ENCODE data around the gene UBASH3B. TPM values are rescaled to one million over a fixed set of nuclear protein-coding genes. Genes with fewer than 3 reads are reported as not detected.
A peak's percentile ranks its signal among the peaks of the same experiment; 100 is the strongest.

UBASH3B gene
- total RNA-seq, 1 donor from 2014 or later, result 62.1 TPM

- Mint-ChIP-seq H3K36me3 (ENCODE audit: low read depth, unreplicated experiment) (peaks cover 6% of the 10 kb centered on the region), H3K27ac (ENCODE audit: unreplicated experiment) (no peak overlapping the region), H3K4me1 (ENCODE audit: low read depth, unreplicated experiment) (peaks cover 32% of the 10 kb centered on the region), H3K9me3 (ENCODE audit: unreplicated experiment) (no peaks in the 10 kb centered on the region), H3K4me3 (ENCODE audit: unreplicated experiment) (no peak overlapping the region), H3K27me3 (ENCODE audit: low read depth, unreplicated experiment) (no peaks in the 10 kb centered on the region)
- Histone ChIP-seq H3K9ac (ENCODE audit: low read length) (no peak overlapping the region), H4K20me1 (ENCODE audit: insufficient read depth, low read length) (peaks cover 66% of the 10 kb centered on the region), H3K27me3 (ENCODE audit: insufficient read depth, low read length) (no peaks in the 10 kb centered on the region), H3K36me3 (ENCODE audit: insufficient read depth, low read length) (no peaks in the 10 kb centered on the region), H3K9me3 (ENCODE audit: insufficient read depth, low read depth, low read length) (no peaks in the 10 kb centered on the region), H3K79me2 (ENCODE audit: insufficient read depth, low read length) (peaks cover 64% of the 10 kb centered on the region), H3K4me1 (ENCODE audit: insufficient read depth, low read length) (peaks cover 31% of the 10 kb centered on the region), H3K4me2 (ENCODE audit: low read length) (no peak overlapping the region), H3K4me3 (ENCODE audit: insufficient read depth, low read depth, low read length) (no peak overlapping the region), H3K27ac (ENCODE audit: low read depth, low read length) (no peak overlapping the region), H2AFZ (ENCODE audit: low read depth, low read length) (no peak overlapping the region)
- no peak for TF ChIP-seq EZH2 (IDR thresholded peaks at IDR 0.05; ENCODE audit: insufficient read depth, low read length)
- TF ChIP-seq, protein P1, sequence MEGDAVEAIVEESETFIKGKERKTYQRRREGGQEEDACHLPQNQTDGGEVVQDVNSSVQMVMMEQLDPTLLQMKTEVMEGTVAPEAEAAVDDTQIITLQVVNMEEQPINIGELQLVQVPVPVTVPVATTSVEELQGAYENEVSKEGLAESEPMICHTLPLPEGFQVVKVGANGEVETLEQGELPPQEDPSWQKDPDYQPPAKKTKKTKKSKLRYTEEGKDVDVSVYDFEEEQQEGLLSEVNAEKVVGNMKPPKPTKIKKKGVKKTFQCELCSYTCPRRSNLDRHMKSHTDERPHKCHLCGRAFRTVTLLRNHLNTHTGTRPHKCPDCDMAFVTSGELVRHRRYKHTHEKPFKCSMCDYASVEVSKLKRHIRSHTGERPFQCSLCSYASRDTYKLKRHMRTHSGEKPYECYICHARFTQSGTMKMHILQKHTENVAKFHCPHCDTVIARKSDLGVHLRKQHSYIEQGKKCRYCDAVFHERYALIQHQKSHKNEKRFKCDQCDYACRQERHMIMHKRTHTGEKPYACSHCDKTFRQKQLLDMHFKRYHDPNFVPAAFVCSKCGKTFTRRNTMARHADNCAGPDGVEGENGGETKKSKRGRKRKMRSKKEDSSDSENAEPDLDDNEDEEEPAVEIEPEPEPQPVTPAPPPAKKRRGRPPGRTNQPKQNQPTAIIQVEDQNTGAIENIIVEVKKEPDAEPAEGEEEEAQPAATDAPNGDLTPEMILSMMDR (IDR thresholded peaks at IDR 0.05; ENCODE audit: insufficient read depth, low read depth, low read length), result no peak
- no peak for FAIRE-seq
- DNase-seq (ENCODE audit: low read depth), result no peak
These were observed 94.5 kb downstream of the UBASH3B start for GRCh38 chr11:122750049-122750448.

DNA sequence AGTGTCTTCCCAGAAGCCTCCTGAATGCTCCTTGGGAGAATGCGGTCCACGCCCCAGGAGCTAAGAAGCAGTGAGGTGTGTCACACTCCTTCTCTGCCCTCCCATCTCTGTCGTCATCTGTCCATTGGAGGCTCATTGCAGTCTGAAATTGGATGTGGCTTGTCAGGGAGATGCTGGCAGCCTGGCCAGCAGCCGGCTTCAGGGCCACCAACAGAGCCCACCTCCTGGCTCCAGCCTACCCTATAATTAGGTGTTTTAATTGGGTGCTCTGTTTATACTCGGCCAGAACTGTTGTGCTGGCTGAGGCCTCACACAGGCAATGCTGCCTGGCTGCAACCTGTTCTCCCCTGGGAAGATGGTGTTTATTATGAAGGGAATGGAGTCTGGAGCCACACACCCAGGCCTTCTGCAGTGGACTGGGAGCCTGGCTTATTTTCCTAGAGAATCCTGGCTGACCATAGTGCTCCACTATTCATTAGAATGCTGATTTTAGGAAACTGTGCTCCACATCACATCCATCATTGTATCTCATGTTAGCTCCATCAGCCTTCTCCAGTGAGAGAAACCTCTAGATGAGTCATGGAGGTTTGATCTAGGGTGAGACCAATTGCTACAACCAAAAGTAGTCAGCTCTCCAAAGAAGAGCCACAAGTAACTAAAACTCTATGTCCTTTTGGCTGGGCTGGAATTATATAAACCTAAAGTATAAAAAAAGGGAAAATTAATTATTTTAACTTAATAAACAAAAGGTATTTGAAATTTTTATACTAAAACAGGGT, 96.0 kb downstream of the UBASH3B start:
- H3K27ac Mint-ChIP-seq (ENCODE audit: unreplicated experiment), result no peak overlapping the region
- Histone ChIP-seq H3K27ac (ENCODE audit: low read depth, low read length) (no peak overlapping the region), H3K27me3 (ENCODE audit: insufficient read depth, low read length) (no peaks in the 10 kb centered on the region), H4K20me1 (ENCODE audit: insufficient read depth, low read length) (peaks cover 69% of the 10 kb centered on the region), H3K79me2 (ENCODE audit: insufficient read depth, low read length) (peaks cover 63% of the 10 kb centered on the region), H3K36me3 (ENCODE audit: insufficient read depth, low read length) (no peaks in the 10 kb centered on the region), H3K4me1 (ENCODE audit: insufficient read depth, low read length) (peaks cover 28% of the 10 kb centered on the region), H3K4me3 (ENCODE audit: insufficient read depth, low read depth, low read length) (no peak overlapping the region), H3K9ac (ENCODE audit: low read length) (no peak overlapping the region), H2AFZ (ENCODE audit: low read depth, low read length) (no peak overlapping the region), H3K4me2 (ENCODE audit: low read length) (no peak overlapping the region), H3K9me3 (ENCODE audit: insufficient read depth, low read depth, low read length) (no peaks in the 10 kb centered on the region)
- TF ChIP-seq EZH2 (IDR thresholded peaks at IDR 0.05; ENCODE audit: insufficient read depth, low read length), result no peak
- TF ChIP-seq, protein P1 (IDR thresholded peaks at IDR 0.05; ENCODE audit: insufficient read depth, low read depth, low read length), result no peak
- peaks cover 1% of the 10 kb centered on the region for H3K36me3 Mint-ChIP-seq (ENCODE audit: low read depth, unreplicated experiment)
- H3K4me3 Mint-ChIP-seq (ENCODE audit: unreplicated experiment), result no peak overlapping the region
- H3K9me3 Mint-ChIP-seq (ENCODE audit: unreplicated experiment), result no peaks in the 10 kb centered on the region
- peaks cover 25% of the 10 kb centered on the region for H3K4me1 Mint-ChIP-seq (ENCODE audit: low read depth, unreplicated experiment)
- FAIRE-seq (peak; percentile 63), DNase-seq (ENCODE audit: low read depth) (peak; percentile 69)
- no peaks in the 10 kb centered on the region for H3K27me3 Mint-ChIP-seq (ENCODE audit: low read depth, unreplicated experiment)

- peaks cover 60% of the 10 kb centered on the region for H4K20me1 ChIP-seq (ENCODE audit: insufficient read depth, low read length)
- DNase-seq (ENCODE audit: low read depth) (no peak), FAIRE-seq (no peak)
- H3K9me3 ChIP-seq (ENCODE audit: insufficient read depth, low read depth, low read length), result no peaks in the 10 kb centered on the region
- H3K4me3 ChIP-seq (ENCODE audit: insufficient read depth, low read depth, low read length), result no peak overlapping the region
- Mint-ChIP-seq H3K4me3 (ENCODE audit: unreplicated experiment) (no peak overlapping the region), H3K27ac (ENCODE audit: unreplicated experiment) (no peak overlapping the region), H3K36me3 (ENCODE audit: low read depth, unreplicated experiment) (peaks cover 1% of the 10 kb centered on the region), H3K27me3 (ENCODE audit: low read depth, unreplicated experiment) (no peaks in the 10 kb centered on the region), H3K9me3 (ENCODE audit: unreplicated experiment) (no peaks in the 10 kb centered on the region), H3K4me1 (ENCODE audit: low read depth, unreplicated experiment) (peaks cover 10% of the 10 kb centered on the region)
- no peak overlapping the region for H3K9ac ChIP-seq (ENCODE audit: low read length)
- peaks cover 63% of the 10 kb centered on the region for H3K79me2 ChIP-seq (ENCODE audit: insufficient read depth, low read length)
- H3K36me3 ChIP-seq (ENCODE audit: insufficient read depth, low read length), result no peaks in the 10 kb centered on the region
- H3K4me1 ChIP-seq (ENCODE audit: insufficient read depth, low read length), result peaks cover 14% of the 10 kb centered on the region
- TF ChIP-seq, protein P1 (IDR thresholded peaks at IDR 0.05; ENCODE audit: insufficient read depth, low read depth, low read length), result no peak
- no peak for TF ChIP-seq EZH2 (IDR thresholded peaks at IDR 0.05; ENCODE audit: insufficient read depth, low read length)
- H3K4me2 ChIP-seq (ENCODE audit: low read length), result no peak overlapping the region
- H3K27ac ChIP-seq (ENCODE audit: low read depth, low read length), result no peak overlapping the region
- no peaks in the 10 kb centered on the region for H3K27me3 ChIP-seq (ENCODE audit: insufficient read depth, low read length)
- no peak overlapping the region for H2AFZ ChIP-seq (ENCODE audit: low read depth, low read length)
These were observed 98.5 kb downstream of the UBASH3B start for GRCh38 chr11:122754028-122754427.
